Measurements from ENCODE around the gene TMEM41B. TPM values are rescaled to one million over a fixed set of nuclear protein-coding genes. Genes with fewer than 3 reads are reported as not detected.

TMEM41B gene
- total RNA-seq, 1 experiment from 2014 or later = 55.1 TPM

GRCh38 chr11:9277176-9277575 lies 37.2 kb downstream of the TMEM41B start:
- POLR2A ChIA-PET (ENCODE audit: low non-redundant PET) = no interaction called here
- H3K27me3 ChIP-seq (replicated peaks; ENCODE audit: insufficient read depth, low read depth, low read length, poor library complexity) = no peaks in the 10 kb centered on the region
- no peak overlapping the region for H3K4me3 ChIP-seq (ENCODE audit: low read depth, low read length, poor library complexity, severe bottlenecking)
- peaks cover 2% of the 10 kb centered on the region for H3K4me1 ChIP-seq (ENCODE audit: insufficient read depth, low read length, poor library complexity, severe bottlenecking)
- TF ChIP-seq EZH2 (IDR thresholded peaks at IDR 0.05; ENCODE audit: borderline replicate concordance, low read depth, low read length, poor library complexity, severe bottlenecking) = no peak
- TF ChIP-seq CTCF (conservative IDR thresholded peaks at IDR 0.05; ENCODE audit: low read depth, low read length) = no peak
- H3K36me3 ChIP-seq (ENCODE audit: insufficient read depth, low read length, poor library complexity, severe bottlenecking) = peaks cover 6% of the 10 kb centered on the region
- CTCF ChIA-PET = no interaction called here
- no TSS peak for BruUV-seq (replicated peaks)
- no peak overlapping the region for H3K27ac ChIP-seq (ENCODE audit: low read depth, low read length, poor library complexity, severe bottlenecking)
- DNase-seq (ENCODE audit: low spot score) = no peak
- intact Hi-C loops (cut with micrococcal nuclease; ENCODE audit: unreplicated experiment) = no loop called here
- no peaks in the 10 kb centered on the region for H3K9me3 ChIP-seq (ENCODE audit: low read depth, low read length, poor library complexity, severe bottlenecking)

- ChIA-PET CTCF (no interaction called here), POLR2A (ENCODE audit: low non-redundant PET) (no interaction called here)
- Histone ChIP-seq H3K4me1 (ENCODE audit: insufficient read depth, low read length, poor library complexity, severe bottlenecking) (peaks cover 2% of the 10 kb centered on the region), H3K4me3 (ENCODE audit: low read depth, low read length, poor library complexity, severe bottlenecking) (no peak overlapping the region), H3K27ac (ENCODE audit: low read depth, low read length, poor library complexity, severe bottlenecking) (no peak overlapping the region), H3K27me3 (replicated peaks; ENCODE audit: insufficient read depth, low read depth, low read length, poor library complexity) (no peaks in the 10 kb centered on the region), H3K36me3 (ENCODE audit: insufficient read depth, low read length, poor library complexity, severe bottlenecking) (peaks cover 5% of the 10 kb centered on the region), H3K9me3 (ENCODE audit: low read depth, low read length, poor library complexity, severe bottlenecking) (no peaks in the 10 kb centered on the region)
- BruUV-seq (replicated peaks) = no TSS peak
- intact Hi-C loops (cut with micrococcal nuclease; ENCODE audit: unreplicated experiment) = no loop called here
- TF ChIP-seq CTCF (conservative IDR thresholded peaks at IDR 0.05; ENCODE audit: low read depth, low read length) (0 out of 2 replicates have a peak, but pooled peaks have one; percentile 9), EZH2 (IDR thresholded peaks at IDR 0.05; ENCODE audit: borderline replicate concordance, low read depth, low read length, poor library complexity, severe bottlenecking) (no peak)
- DNase-seq (ENCODE audit: low spot score) = peak; percentile 14
These were observed 37.8 kb downstream of the TMEM41B start for GRCh38 chr11:9276571-9276970.

- peaks cover 2% of the 10 kb centered on the region for H3K4me1 ChIP-seq (ENCODE audit: insufficient read depth, low read length, poor library complexity, severe bottlenecking)
- no peaks in the 10 kb centered on the region for H3K27me3 ChIP-seq (replicated peaks; ENCODE audit: insufficient read depth, low read depth, low read length, poor library complexity)
- no peak overlapping the region for H3K4me3 ChIP-seq (ENCODE audit: low read depth, low read length, poor library complexity, severe bottlenecking)
- no peak for TF ChIP-seq EZH2 (IDR thresholded peaks at IDR 0.05; ENCODE audit: borderline replicate concordance, low read depth, low read length, poor library complexity, severe bottlenecking)
- no peak for TF ChIP-seq CTCF (conservative IDR thresholded peaks at IDR 0.05; ENCODE audit: low read depth, low read length)
- POLR2A ChIA-PET (ENCODE audit: low non-redundant PET) = interaction anchor here (0.6 kb wide), 1 partner anchor 28 kb away, joined by 3 read pairs; no protein-coding TSS in a partner anchor
- DNase-seq (ENCODE audit: low spot score) = no peak
- CTCF ChIA-PET = no interaction called here
- no TSS peak for BruUV-seq (replicated peaks)
- no peaks in the 10 kb centered on the region for H3K9me3 ChIP-seq (ENCODE audit: low read depth, low read length, poor library complexity, severe bottlenecking)
- no peaks in the 10 kb centered on the region for H3K36me3 ChIP-seq (ENCODE audit: insufficient read depth, low read length, poor library complexity, severe bottlenecking)
- intact Hi-C loops (cut with micrococcal nuclease; ENCODE audit: unreplicated experiment) = no loop called here
- no peak overlapping the region for H3K27ac ChIP-seq (ENCODE audit: low read depth, low read length, poor library complexity, severe bottlenecking)
These were observed 39.7 kb downstream of the TMEM41B start for GRCh38 chr11:9274499-9275258.
